Gastrocnemius medialis (tissue), 4 donors: ENCODE measurements around the gene MDM2.

Experiments
- CTCF ChIP-seq, 5 experiments: fragments of 450-650 bp in 3 of 5; fragments of 200-600 bp in 2 of 5; sonication (generic) in 2 of 5; IDR thresholded peaks in 4 of 5; conservative IDR thresholded peaks in 1 of 5; 1 replicate in 4 of 5; 2 replicates in 1 of 5; pipeline ENCODE4 v1.5.1; 2016 to 2019; ENCODE audit warnings: antibody characterized with exemption in 5 of 5, mild to moderate bottlenecking in 3 of 5, moderate library complexity in 3 of 5
- POLR2A ChIP-seq, 2 donors: fragments of 450-650 bp; IDR thresholded peaks; one replicate each; pipeline ENCODE4 v1.6.1; 2017; ENCODE audit warnings: antibody characterized with exemption in 2 of 2, mild to moderate bottlenecking in 2 of 2, moderate library complexity in 2 of 2

- TF ChIP-seq CTCF (IDR thresholded peaks at IDR 0.05 in 4 of 5, conservative IDR thresholded peaks at IDR 0.05 in 1 of 5) (no peak), POLR2A (IDR thresholded peaks at IDR 0.05) (no peak)
Measured at GRCh38 chr12:68812553-68813241, 4.7 kb downstream of the MDM2 start.
